K562 (cell line): ENCODE data around the gene MAP3K2. TPM values are rescaled to one million over a fixed set of nuclear protein-coding genes. Genes with fewer than 3 reads are reported as not detected.

Experiments
- ATAC-seq: fragments of 200-7000 bp; cut with Tn5 transposase; 3 replicates; pipeline ENCODE4 v1.9.1; 2020; ENCODE audit warnings: moderate library complexity
- BruUV-seq: library from RNA; stranded (reverse); fragments of 400-500 nt; replicated peaks from 2 replicates; lab custom pipeline; 2021; lab: Mats Ljungman, UMichigan
- CTCF ChIA-PET: fragments of 300-600 bp; formaldehyde crosslinking; extraction: SDS; loops from one replicate; lab custom pipeline; 2021; ENCODE audit warnings: low intra/inter-chr PET ratio; lab: Yijun Ruan, JAX
- POLR2A ChIA-PET: fragments of 300-600, 350-650 bp; sonication (Branson Sonifier 250); formaldehyde crosslinking; extraction: SDS; loops from one replicate; lab custom pipeline; 2021; ENCODE audit warnings: antibody characterized with exemption, inconsistent platforms; lab: Yijun Ruan, JAX
- DNase-seq, 4 experiments: peaks; one replicate each; pipeline versions ENCODE4 v3.0.0 to v3.0.0-alpha.2; 2011 to 2018; ENCODE audit warnings: low spot score in 3 of 4, mixed read lengths in 3 of 4; ENCODE audit errors: extremely low read depth in 1 of 4
- FAIRE-seq: peaks from 2 replicates; lab custom pipeline; 2011; peaks lifted over from hg19 to GRCh38; lab: Jason Lieb, UNC
- H2AFZ ChIP-seq: 2 replicates; pipeline ENCODE4 v1.6.0; 2011; ENCODE audit warnings: low read depth, low read length, control low read depth, inconsistent platforms
- H3K27ac ChIP-seq: fragments of 200-600 bp; 3 replicates; pipeline ENCODE4 v1.8.0; 2011; ENCODE audit warnings: low read depth, mild to moderate bottlenecking, control low read depth, inconsistent platforms, low read length, moderate library complexity, mixed read lengths; ENCODE audit errors: extremely low read depth
- H3K27me3 ChIP-seq, 2 experiments: fragments of 300-600 bp in 1 of 2; 2 replicates in 1 of 2; 3 replicates in 1 of 2; pipeline versions ENCODE4 v1.6.0 to v1.8.0; 2011; ENCODE audit warnings: inconsistent platforms in 2 of 2, low read length in 2 of 2, mild to moderate bottlenecking in 1 of 2, mixed read lengths in 1 of 2, moderate library complexity in 1 of 2; ENCODE audit not compliant: control insufficient read depth in 2 of 2, insufficient read depth in 2 of 2
- H3K36me3 ChIP-seq: fragments of 300-600 bp; 3 replicates; pipeline ENCODE4 v1.8.0; 2011; ENCODE audit warnings: mild to moderate bottlenecking, low read length, inconsistent platforms; ENCODE audit not compliant: control insufficient read depth, insufficient read depth
- H3K4me1 ChIP-seq, 2 experiments: fragments of 200-600 bp in 1 of 2; replicated peaks in 1 of 2; 2 replicates in 1 of 2; 3 replicates in 1 of 2; pipeline versions ENCODE4 v1.5.1 to v1.8.0; 2011; ENCODE audit warnings: inconsistent platforms in 2 of 2, low read length in 2 of 2, mild to moderate bottlenecking in 1 of 2, mixed read lengths in 1 of 2, moderate library complexity in 1 of 2; ENCODE audit not compliant: control insufficient read depth in 2 of 2, insufficient read depth in 2 of 2
- H3K4me2 ChIP-seq: 2 replicates; pipeline ENCODE4 v1.6.1; 2011; ENCODE audit warnings: low read length, control low read depth, inconsistent platforms, mixed read lengths; ENCODE audit not compliant: insufficient read depth
- H3K4me3 ChIP-seq: fragments of 200-600 bp; sonication (generic), shearing (Covaris generic); 2 replicates; pipeline ENCODE4 v1.5.1; 2016; ENCODE audit warnings: control low read depth, inconsistent platforms
- H3K79me2 ChIP-seq: fragments of 200-600 bp; 3 replicates; pipeline ENCODE4 v1.8.0; 2011; ENCODE audit warnings: low read length, inconsistent platforms; ENCODE audit not compliant: control insufficient read depth, insufficient read depth
- H3K9ac ChIP-seq, 2 experiments: 2 replicates each; pipeline versions ENCODE4 v1.6.0 to v1.6.1; 2011; ENCODE audit warnings: low read depth in 2 of 2, low read length in 2 of 2, control low read depth in 1 of 2, inconsistent platforms in 1 of 2, mild to moderate bottlenecking in 1 of 2, mixed read lengths in 1 of 2; ENCODE audit not compliant: insufficient read depth in 1 of 2
- H3K9me1 ChIP-seq: one replicate; pipeline ENCODE4 v1.6.0; 2011; ENCODE audit warnings: inconsistent platforms, mild to moderate bottlenecking, low read length, moderate library complexity; ENCODE audit not compliant: control insufficient read depth, insufficient read depth
- H3K9me3 ChIP-seq: replicated peaks from 2 replicates; pipeline ENCODE4 v1.5.1; 2011; ENCODE audit warnings: low read depth, low read length, inconsistent platforms; ENCODE audit not compliant: control insufficient read depth, insufficient read depth
- H4K20me1 ChIP-seq: replicated peaks from 2 replicates; pipeline ENCODE4 v1.6.1; 2011; ENCODE audit warnings: low read length, inconsistent platforms, mixed read lengths; ENCODE audit not compliant: control insufficient read depth, insufficient read depth
- AFF1 ChIP-seq, 2 experiments: fragments of 450-650 bp; IDR thresholded peaks; 2 replicates each; pipeline ENCODE4 v1.6.1; 2018; ENCODE audit warnings: mild to moderate bottlenecking in 2 of 2, low read depth in 1 of 2; ENCODE audit not compliant: partially characterized antibody in 2 of 2
- ASH1L ChIP-seq: fragments of 450-650 bp; IDR thresholded peaks from 2 replicates; pipeline ENCODE4 v1.6.1; 2018; ENCODE audit warnings: borderline replicate concordance, mild to moderate bottlenecking, low read depth; ENCODE audit not compliant: partially characterized antibody
- HNRNPK ChIP-seq: fragments of 200-400 bp; formaldehyde crosslinking; IDR thresholded peaks from one replicate; pipeline ENCODE4 v1.6.1; 2018; ENCODE audit warnings: mild to moderate bottlenecking, low read depth, low read length; ENCODE audit not compliant: poor library complexity, severe bottlenecking
- KDM2B ChIP-seq: fragments of 250-450 bp; sonication (Bioruptor Pico); IDR thresholded peaks from 2 replicates; pipeline ENCODE4 v1.8.0; 2021; ENCODE audit warnings: mild to moderate bottlenecking, moderate library complexity
- ZNF609 ChIP-seq: sonication (generic); formaldehyde crosslinking; IDR thresholded peaks from 2 replicates; pipeline ENCODE4 v1.8.1; 2023; ENCODE audit warnings: missing genetic modification reagents, mild to moderate bottlenecking, borderline replicate concordance
- WGBS: fragments of 100-300 bp; shearing (Covaris generic); methylation state at CpG from one replicate; pipeline ENCODE4 v1.1.6; 2016; ENCODE audit warnings: low coverage, mixed read lengths; ENCODE audit not compliant: insufficient coverage; ENCODE audit errors: missing lambda C conversion rate; 5-methylcytosine and 5-hydroxymethylcytosine counted together
- in situ Hi-C: fragments of 300-500 bp; cut with MboI; formaldehyde crosslinking; loops from 4 replicates; pipeline ENCODE4 v1.15.0; 2018; ENCODE audit warnings: inconsistent platforms, mixed read lengths
- intact Hi-C: fragments of 100-400 bp; cut with micrococcal nuclease; formaldehyde crosslinking; loops from 2 replicates; pipeline ENCODE4 v1.14.2; 2022
- polyA plus RNA-seq, 8 experiments: library from polyadenylated mRNA; depleted of rRNA in 4 of 8; stranded (reverse) in 5 of 8; unstranded in 3 of 8; fragments of >200 nt; fragmentation: Nextera tagmentation in 2 of 8; fragmentation: Illumina TruSeq in 1 of 8; extraction: Ambion mirVana in 2 of 8; extraction: Trizol in 1 of 8; gene quantifications; 2 replicates each; pipeline versions ENCODE4 v1.2.1 to v1.2.3, GENCODE V29; 2011 to 2014; ENCODE audit warnings: inconsistent platforms in 1 of 8, missing spikeins in 1 of 8
- total RNA-seq, 7 experiments: library from RNA; depleted of rRNA in 6 of 7; stranded (reverse); fragments of >200 nt in 6 of 7; fragmentation: Illumina TruSeq in 2 of 7; extraction: Trizol in 2 of 7; gene quantifications; 2 replicates each; pipeline versions ENCODE4 v1.2.1 to v1.2.3, GENCODE V29; 2011 to 2021; ENCODE audit warnings: low replicate concordance in 1 of 7

MAP3K2 gene
- total and polyA plus RNA-seq, 9 of the 15 experiments (the other 6 are each of a cell fraction or from before 2014, with no cell fraction given) = 1.2 to 14.2 (median 5.7) TPM

DNA sequence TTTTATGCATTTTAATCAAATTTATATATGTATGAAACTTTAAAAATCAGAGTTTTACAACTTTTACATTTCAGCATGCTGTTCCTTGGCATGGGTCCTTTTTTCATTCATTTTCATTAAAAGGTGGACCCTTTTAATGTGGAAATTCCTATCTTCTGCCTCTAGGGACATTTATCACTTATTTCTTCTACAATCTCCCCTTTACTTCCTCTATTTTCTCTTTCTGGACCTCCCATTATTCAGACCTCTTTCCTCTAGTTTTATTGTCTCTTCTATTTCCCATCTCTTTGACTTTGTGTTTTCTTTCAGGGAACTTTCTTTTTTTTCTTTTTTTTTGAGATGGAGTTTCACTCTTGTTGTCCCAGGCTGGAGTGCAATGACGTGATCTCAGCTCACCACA is 36.1 kb upstream of the MAP3K2 start:
- WGBS = 18% methylated on average over 1 of the region's 1 CpG
- Histone ChIP-seq H3K79me2 (no peaks in the 10 kb centered on the region), H3K4me3 (no peak overlapping the region), H3K4me1 (peaks cover 0 to 33% of the 10 kb centered on the region in 2 experiments; a peak in 3 of 5 replicates), H3K9me1 (no peaks in the 10 kb centered on the region), H4K20me1 (no peaks in the 10 kb centered on the region), H3K9me3 (no peaks in the 10 kb centered on the region), H3K4me2 (no peak overlapping the region), H3K36me3 (no peaks in the 10 kb centered on the region), H3K9ac (no peak overlapping the region), H3K27me3 (peaks cover 17 to 68% of the 10 kb centered on the region in 2 experiments; a peak in 4 of 5 replicates), H2AFZ (no peak overlapping the region), H3K27ac (no peak overlapping the region)
- DNase-seq (no peak), FAIRE-seq (no peak), ATAC-seq (no peak)
- POLR2A ChIA-PET = interaction anchor here (1.5 kb wide), 1 partner anchor 13 kb away, joined by 5 read pairs; no protein-coding TSS in a partner anchor
- in situ Hi-C loops (no loop called here), intact Hi-C loops (no loop called here)
- TF ChIP-seq AFF1 (IDR thresholded peaks at IDR 0.05; ENCODE audit: low read depth in 1 of 2, partially characterized antibody in 2 of 2) = no peak
- TF ChIP-seq HNRNPK = no peak
- TF ChIP-seq KDM2B (CRISPR knock-in tag) = no peak
- no peak for TF ChIP-seq ASH1L
- no peak for TF ChIP-seq ZNF609 (CRISPR knock-in tag)
- CTCF ChIA-PET = no interaction called here
- BruUV-seq = no TSS peak
